ENCODE measurements around the gene PON3. TPM values are rescaled to one million over a fixed set of nuclear protein-coding genes. Genes with fewer than 3 reads are reported as not detected.

PON3 gene
- total RNA-seq, 4 donors from 2014 or later: 0.31 to 2.3 (median 0.59) TPM; not detected in 1

DNA sequence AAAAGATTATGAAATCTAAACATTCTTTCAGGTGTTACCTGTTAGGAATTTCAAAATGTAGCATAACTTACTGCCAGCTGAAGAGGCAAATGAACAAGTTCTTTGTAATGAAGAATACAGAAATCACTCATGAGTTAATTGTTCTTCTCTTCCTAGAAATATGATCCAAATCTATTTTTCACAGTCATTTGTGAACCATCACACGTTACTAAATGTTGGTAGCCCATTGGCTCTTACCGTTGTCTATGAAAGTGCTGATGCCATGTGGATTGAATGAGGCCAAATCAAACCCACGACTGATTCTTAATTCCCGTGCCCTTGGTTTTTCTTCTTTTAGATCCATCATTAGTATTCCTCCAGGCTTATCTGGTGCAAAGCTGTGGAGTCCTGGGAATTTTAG is 15.9 kb upstream of the PON3 start:
- Histone ChIP-seq H3K4me3 (no peak overlapping the region), H3K4me1 (no peaks in the 10 kb centered on the region), H3K27me3 (no peaks in the 10 kb centered on the region), H3K36me3 (peaks cover 0 to 72% of the 10 kb centered on the region in 2 donors), H3K27ac (no peak overlapping the region), H3K9me3 (no peaks in the 10 kb centered on the region)
- TF ChIP-seq EP300 (IDR thresholded peaks at IDR 0.05) (no peak), POLR2AphosphoS5 (IDR thresholded peaks at IDR 0.05) (no peak), CTCF (IDR thresholded peaks at IDR 0.05) (no peak), POLR2A (IDR thresholded peaks at IDR 0.05) (no peak)
- no peak for ATAC-seq
- 43 to 82% methylated on average over 1 to 4 of the region's 4 CpGs for WGBS, 2 donors (ENCODE audit: low coverage in 1 of 2)

GRCh38 chr7:95411666-95412065 is 15.5 kb upstream of the PON3 start:
- no peak overlapping the region for H3K27ac ChIP-seq
- no peaks in the 10 kb centered on the region for H3K9me3 ChIP-seq
- H3K36me3 ChIP-seq: peaks cover 0 to 76% of the 10 kb centered on the region in 2 donors
- H3K4me3 ChIP-seq: no peak overlapping the region
- TF ChIP-seq CTCF (IDR thresholded peaks at IDR 0.05): no peak
- TF ChIP-seq POLR2AphosphoS5 (IDR thresholded peaks at IDR 0.05): no peak
- TF ChIP-seq POLR2A (IDR thresholded peaks at IDR 0.05): no peak
- no peak for TF ChIP-seq EP300 (IDR thresholded peaks at IDR 0.05)
- no peaks in the 10 kb centered on the region for H3K4me1 ChIP-seq
- 74 to 82% methylated on average over 4 of the region's 4 CpGs for WGBS, 2 donors (ENCODE audit: low coverage in 1 of 2)
- no peaks in the 10 kb centered on the region for H3K27me3 ChIP-seq
- ATAC-seq: no peak

GRCh38 chr7:95411036-95411435 is 14.9 kb upstream of the PON3 start:
- TF ChIP-seq POLR2AphosphoS5 (IDR thresholded peaks at IDR 0.05) (no peak), POLR2A (IDR thresholded peaks at IDR 0.05) (no peak), EP300 (IDR thresholded peaks at IDR 0.05) (no peak), CTCF (IDR thresholded peaks at IDR 0.05) (no peak)
- Histone ChIP-seq H3K27me3 (no peaks in the 10 kb centered on the region), H3K36me3 (peaks cover 0 to 79% of the 10 kb centered on the region in 2 donors), H3K4me1 (no peaks in the 10 kb centered on the region), H3K9me3 (no peaks in the 10 kb centered on the region), H3K27ac (no peak overlapping the region), H3K4me3 (no peak overlapping the region)
- 83 to 93% methylated on average over 2 to 3 of the region's 3 CpGs for WGBS, 2 donors (ENCODE audit: low coverage in 1 of 2)
- ATAC-seq: no peak

- no peaks in the 10 kb centered on the region for H3K4me1 ChIP-seq
- peaks cover 0 to 74% of the 10 kb centered on the region in 2 donors for H3K36me3 ChIP-seq
- H3K27me3 ChIP-seq: no peaks in the 10 kb centered on the region
- H3K27ac ChIP-seq: no peak overlapping the region
- TF ChIP-seq CTCF (IDR thresholded peaks at IDR 0.05): no peak
- no peak for TF ChIP-seq POLR2AphosphoS5 (IDR thresholded peaks at IDR 0.05)
- TF ChIP-seq POLR2A (IDR thresholded peaks at IDR 0.05): no peak
- no peak for TF ChIP-seq EP300 (IDR thresholded peaks at IDR 0.05)
- ATAC-seq: no peak
- 79 to 83% methylated on average over 2 of the region's 2 CpGs for WGBS, 2 donors (ENCODE audit: low coverage in 1 of 2)
- no peaks in the 10 kb centered on the region for H3K9me3 ChIP-seq
- no peak overlapping the region for H3K4me3 ChIP-seq
Observed at GRCh38 chr7:95407751-95408150, 11.6 kb upstream of the PON3 start.

DNA sequence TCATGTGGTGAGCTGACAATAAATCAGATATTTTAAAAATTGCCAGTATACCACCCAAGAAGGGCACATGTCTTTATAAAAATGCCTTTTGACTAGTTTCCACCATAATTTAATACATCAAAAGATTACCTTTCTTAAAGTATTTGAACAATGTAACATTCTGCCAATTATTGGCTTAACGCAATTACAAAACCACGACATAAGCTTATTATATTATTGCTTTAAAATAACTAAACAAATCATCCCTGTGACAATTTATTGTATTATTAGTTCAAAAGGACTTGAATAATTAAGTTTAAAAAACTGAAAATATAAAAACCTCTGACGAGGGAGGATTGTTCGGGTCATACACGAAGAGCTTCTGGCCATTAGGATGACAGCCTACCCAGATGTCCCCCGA is 9.6 kb upstream of the PON3 start:
- no peaks in the 10 kb centered on the region for H3K27me3 ChIP-seq
- TF ChIP-seq EP300 (IDR thresholded peaks at IDR 0.05): no peak
- TF ChIP-seq POLR2AphosphoS5 (IDR thresholded peaks at IDR 0.05): no peak
- TF ChIP-seq POLR2A (IDR thresholded peaks at IDR 0.05): no peak
- TF ChIP-seq CTCF (IDR thresholded peaks at IDR 0.05): no peak
- no peak overlapping the region for H3K27ac ChIP-seq
- peaks cover 0 to 60% of the 10 kb centered on the region in 2 donors for H3K36me3 ChIP-seq
- H3K9me3 ChIP-seq: no peaks in the 10 kb centered on the region
- no peak overlapping the region for H3K4me3 ChIP-seq
- ATAC-seq: no peak
- no peaks in the 10 kb centered on the region for H3K4me1 ChIP-seq
- 84 to 96% methylated on average over 6 of the region's 6 CpGs for WGBS, 2 donors (ENCODE audit: low coverage in 1 of 2)

All from gastroesophageal sphincter (tissue), 4 donors.